ENCODE measurements around the gene RNASE2. TPM values are rescaled to one million over a fixed set of nuclear protein-coding genes. Genes with fewer than 3 reads are reported as not detected.
"Not testable (repeated sequence)": the region's sequence is repeated elsewhere in the genome, so short reads cannot be mapped to it uniquely, and the experiment has no call there.

The RNASE2 gene
- not detected in 2 replicates for total RNA-seq
- not detected for polyA plus RNA-seq (2012)

GRCh38 chr14:20954736-20955537, at the start of gene RNASE2:
RNASE2 (plus strand) TSS chr14:20955487; CDS start chr14:20955772, 285 bp downstream.
- not testable (repeated sequence) for DNase-seq (ENCODE audit: low read depth)

DNA sequence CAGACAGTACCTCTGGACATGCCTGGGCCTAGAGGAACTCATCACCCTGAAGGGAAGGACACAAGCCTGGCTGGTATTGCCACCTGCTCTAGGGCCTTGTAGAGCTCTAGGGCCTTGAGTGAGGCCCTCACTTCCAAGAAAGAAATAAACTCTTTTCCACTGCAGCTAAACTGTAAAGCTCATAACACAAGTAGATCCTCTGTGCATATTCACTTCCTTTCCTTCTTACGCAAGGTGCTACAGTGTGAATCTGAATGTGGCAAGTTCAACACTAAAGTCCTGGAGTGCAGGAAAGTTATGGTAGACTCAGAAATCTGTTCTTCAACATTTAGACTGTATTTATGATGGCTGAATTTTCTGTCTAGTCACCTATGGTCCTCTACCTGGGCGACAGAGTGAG, 49.6 kb upstream of the RNASE2 start:
- no peak for DNase-seq (ENCODE audit: low read depth)

DNA sequence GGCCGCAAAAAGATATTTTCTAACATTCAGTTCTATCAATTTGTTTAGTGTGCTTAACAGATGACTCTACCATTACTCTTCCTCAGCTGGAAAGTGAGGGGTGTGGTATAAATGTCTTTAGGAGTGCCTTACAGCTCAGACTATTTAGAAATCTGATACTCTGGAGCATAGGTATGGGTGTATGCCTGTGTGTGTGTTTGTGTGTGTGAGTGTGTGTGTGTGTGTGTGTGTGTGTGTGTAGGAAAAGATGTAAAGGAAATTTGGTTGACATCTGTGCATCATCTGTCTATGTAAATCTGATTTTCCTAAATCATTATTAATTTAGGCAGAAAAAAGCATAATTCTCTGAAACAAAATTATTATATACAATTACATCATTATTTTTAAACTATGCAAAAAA, 48.1 kb upstream of the RNASE2 start:
- no peak for DNase-seq (ENCODE audit: low read depth)

GRCh38 chr14:20910822-20911221, 44.5 kb upstream of the RNASE2 start:
- not testable (repeated sequence) for DNase-seq (ENCODE audit: low read depth)

- DNase-seq (ENCODE audit: low read depth), result peak; percentile 2
These were observed 36.1 kb upstream of the RNASE2 start for GRCh38 chr14:20919038-20919756.

- not testable (repeated sequence) for DNase-seq (ENCODE audit: low read depth)
These were observed 31.5 kb upstream of the RNASE2 start for GRCh38 chr14:20923766-20924297.

GRCh38 chr14:20934148-20934762, 21.0 kb upstream of the RNASE2 start:
- DNase-seq (ENCODE audit: low read depth), result peak; percentile 3

DNA sequence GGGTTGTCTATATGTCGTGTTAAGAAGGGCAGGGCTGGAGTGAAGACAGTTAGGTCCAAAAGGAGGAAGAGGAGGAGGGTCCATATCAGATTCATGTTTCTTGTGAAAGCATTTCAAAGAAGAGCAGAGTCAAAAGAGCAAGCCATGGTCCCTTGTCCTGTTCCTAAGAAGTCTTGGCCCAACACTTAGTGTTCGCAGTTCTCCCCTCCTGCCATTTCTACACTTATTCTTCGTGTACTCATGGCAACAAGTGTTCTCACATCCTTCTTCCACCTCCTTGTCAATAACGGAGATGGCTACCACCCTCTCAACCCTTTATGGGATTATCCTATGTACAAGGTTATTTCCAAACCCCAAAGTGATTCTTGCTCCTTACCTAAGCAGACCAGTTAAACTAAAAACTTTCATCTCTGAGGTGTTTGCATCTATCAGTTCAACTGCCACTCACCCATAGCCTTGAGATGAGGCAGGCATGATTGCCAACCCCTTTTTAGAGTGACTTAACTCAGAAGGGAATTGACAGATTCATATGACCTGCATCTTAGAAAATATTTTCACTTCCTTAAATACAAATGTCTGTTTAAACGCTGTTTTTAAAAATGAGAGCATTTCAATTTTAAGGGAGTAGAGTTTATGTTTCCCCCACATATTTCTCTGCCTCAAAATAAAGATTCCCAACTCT, 19.8 kb upstream of the RNASE2 start:
- no peak for DNase-seq (ENCODE audit: low read depth)

GRCh38 chr14:20945146-20945545, 10.1 kb upstream of the RNASE2 start:
- not testable (repeated sequence) for DNase-seq (ENCODE audit: low read depth)

DNA sequence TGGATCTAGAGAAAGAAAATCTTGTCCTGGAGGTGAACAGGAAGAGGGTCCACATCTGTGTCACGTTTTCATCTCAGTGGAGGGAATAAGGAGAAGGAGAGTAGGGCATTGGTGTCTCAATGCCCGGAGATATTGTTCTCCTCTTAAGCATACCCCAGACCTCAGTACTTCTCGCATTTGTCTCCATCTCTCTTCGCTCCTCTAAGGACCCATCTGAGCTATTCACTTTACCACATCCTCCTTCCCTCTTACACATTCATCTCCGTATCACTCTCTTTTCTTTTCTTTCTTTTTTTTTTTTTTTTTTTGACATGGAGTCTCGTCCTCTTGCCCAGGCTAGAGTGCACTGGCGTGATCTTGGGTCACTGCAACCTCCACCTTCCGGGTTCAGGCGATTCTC, 8.6 kb upstream of the RNASE2 start:
- DNase-seq (ENCODE audit: low read depth), result not testable (repeated sequence)

GRCh38 chr14:20955538-20955873, 219 bp downstream of the RNASE2 start:
- DNase-seq (ENCODE audit: low read depth), result not testable (repeated sequence)

- DNase-seq (ENCODE audit: low read depth), result no peak
These were observed 1.2 kb downstream of the RNASE2 start for GRCh38 chr14:20956376-20956976.

DNA sequence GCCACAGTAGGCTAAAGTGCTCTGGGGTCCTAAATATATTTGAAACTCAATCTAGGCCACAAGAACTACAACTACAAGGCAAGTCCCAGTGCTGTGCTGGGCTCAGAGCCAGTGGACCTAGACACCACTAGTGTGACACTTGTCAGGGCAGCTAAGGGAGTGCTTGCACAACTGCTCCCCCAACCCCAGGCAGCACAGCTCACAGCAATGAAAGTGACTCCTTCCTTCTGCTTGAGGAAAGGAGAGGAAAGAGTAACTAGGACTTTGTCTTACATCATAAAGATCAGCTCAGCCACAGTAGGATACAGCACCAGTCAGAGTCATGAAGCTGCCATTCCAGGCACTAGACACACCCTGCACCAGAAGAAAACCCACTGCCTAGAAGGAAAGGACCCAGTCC, 3.7 kb downstream of the RNASE2 start:
- DNase-seq (ENCODE audit: low read depth), result not testable (repeated sequence)

GRCh38 chr14:20969336-20969735, 14.0 kb downstream of the RNASE2 start:
- no peak for DNase-seq (ENCODE audit: low read depth)

DNA sequence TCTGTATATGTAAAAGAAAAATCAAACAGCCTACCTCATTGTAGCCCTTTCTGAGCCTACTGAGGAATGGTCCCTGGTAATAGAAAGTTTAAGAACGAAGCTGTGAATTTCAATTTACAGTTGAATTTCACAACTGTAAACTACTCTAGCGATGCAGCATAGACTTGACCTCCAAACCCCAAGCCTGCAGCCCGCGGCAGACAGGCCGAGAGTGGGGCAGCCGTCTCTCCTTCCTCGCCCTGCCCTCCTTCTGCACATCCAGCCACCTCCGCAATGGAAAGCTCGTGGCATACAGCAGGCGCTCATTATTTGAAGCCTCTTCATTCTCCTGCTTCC, 15.3 kb downstream of the RNASE2 start:
- no peak for DNase-seq (ENCODE audit: low read depth)

GRCh38 chr14:20970983-20971704, 15.9 kb downstream of the RNASE2 start:
- peak; percentile 86 for DNase-seq (ENCODE audit: low read depth)

DNA sequence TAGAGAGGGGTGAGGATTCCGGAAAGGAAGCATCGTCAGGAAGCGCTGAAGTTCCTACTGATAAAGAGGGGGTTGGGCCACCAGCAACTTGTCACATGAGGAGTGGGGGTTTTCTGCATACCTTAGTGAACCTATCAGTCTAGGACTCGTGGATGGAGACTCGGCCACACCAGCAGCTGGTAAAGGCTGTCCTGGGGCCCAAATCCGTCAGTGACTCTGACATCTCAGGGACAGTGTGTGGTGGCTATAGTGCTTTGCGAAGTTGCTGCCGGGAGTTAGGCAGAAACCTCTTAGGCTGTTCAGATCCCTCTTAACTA, 16.4 kb downstream of the RNASE2 start:
- no peak for DNase-seq (ENCODE audit: low read depth)

DNA sequence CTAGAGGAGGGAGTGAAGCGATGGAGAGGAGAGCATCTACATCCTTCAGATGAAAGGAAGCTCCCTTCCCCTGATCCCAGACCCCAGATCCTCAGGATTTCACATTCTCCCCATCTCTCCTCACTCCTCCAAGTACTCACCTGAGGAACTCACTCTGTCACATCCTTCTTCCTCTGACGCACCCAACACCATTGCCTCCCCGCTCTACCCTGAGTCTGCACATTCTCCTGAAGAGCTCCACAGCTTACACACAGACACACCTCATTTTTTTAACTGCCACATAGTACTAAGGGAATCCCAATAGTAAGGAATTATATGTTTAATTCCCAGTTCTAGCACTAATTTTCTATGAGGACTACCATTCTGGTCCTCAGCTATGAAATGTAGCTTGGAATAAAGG, 18.2 kb downstream of the RNASE2 start:
- no peak for DNase-seq (ENCODE audit: low read depth)

GRCh38 chr14:20976291-20976690, 21.0 kb downstream of the RNASE2 start:
- DNase-seq (ENCODE audit: low read depth), result no peak

GRCh38 chr14:20978687-20979086, 23.4 kb downstream of the RNASE2 start:
- DNase-seq (ENCODE audit: low read depth), result no peak

DNA sequence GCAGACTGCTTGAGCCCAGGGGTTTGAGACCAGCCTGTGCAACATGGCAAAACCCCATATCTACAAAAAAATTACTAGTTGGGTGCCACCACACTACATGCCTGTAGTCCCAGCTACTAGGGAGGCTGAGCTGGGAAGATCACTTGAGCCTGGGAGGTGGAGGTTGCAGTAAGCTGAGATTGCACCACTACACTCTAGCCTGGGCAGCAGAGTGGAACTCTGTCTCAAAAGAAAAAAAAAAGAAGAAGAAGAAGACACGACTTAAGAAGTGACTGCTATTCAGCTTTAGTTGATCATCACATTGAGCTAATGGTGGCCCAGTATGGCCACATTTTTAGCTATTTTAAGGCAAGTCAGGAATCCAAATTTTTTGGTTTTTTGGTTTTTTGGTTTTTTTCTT, 25.6 kb downstream of the RNASE2 start:
- no peak for DNase-seq (ENCODE audit: low read depth)
